Measurements from ENCODE around the gene RSPH9.
"Not testable (repeated sequence)": the region's sequence is repeated elsewhere in the genome, so short reads cannot be mapped to it uniquely, and the experiment has no call there.

The RSPH9 gene

GRCh38 chr6:43629505-43630300 is 15.1 kb upstream of the RSPH9 start:
- DNase-seq: peak; percentile 94 to 97

GRCh38 chr6:43630980-43631619 is 13.7 kb upstream of the RSPH9 start:
- DNase-seq: no peak

GRCh38 chr6:43633002-43633401 is 11.8 kb upstream of the RSPH9 start:
- not testable (repeated sequence) for DNase-seq

- no peak for DNase-seq
These were observed 10.0 kb upstream of the RSPH9 start for GRCh38 chr6:43634702-43635303.

GRCh38 chr6:43635387-43636307 is 9.2 kb upstream of the RSPH9 start, which contains the start of gene MAD2L1BP:
TSS of gene MAD2L1BP (plus strand) at chr6:43635840. CDS start at chr6:43635876, 36 bp downstream.
- peak; percentile 70 to 84 for DNase-seq

GRCh38 chr6:43636308-43636659 is 8.6 kb upstream of the RSPH9 start:
- no peak for DNase-seq

GRCh38 chr6:43639984-43640800 is 4.6 kb upstream of the RSPH9 start:
- peak in 1 of 2 experiments; percentile 16 for DNase-seq

GRCh38 chr6:43645613-43645964 is 753 bp downstream of the RSPH9 start:
- no peak for DNase-seq

GRCh38 chr6:43647613-43648012 is 2.8 kb downstream of the RSPH9 start:
- DNase-seq: peak in 1 of 2 experiments; percentile 4

GRCh38 chr6:43648248-43648647 is 3.4 kb downstream of the RSPH9 start:
- DNase-seq: no peak

- not testable (repeated sequence) for DNase-seq
These were observed 8.0 kb downstream of the RSPH9 start for GRCh38 chr6:43652822-43653221.

GRCh38 chr6:43657221-43657802 is 12.5 kb downstream of the RSPH9 start:
- DNase-seq: no peak

GRCh38 chr6:43658161-43658560 is 13.3 kb downstream of the RSPH9 start:
- DNase-seq: no peak

- not testable (repeated sequence) for DNase-seq
These were observed 18.1 kb downstream of the RSPH9 start for GRCh38 chr6:43662948-43663347.

- no peak for DNase-seq
These were observed 20.5 kb downstream of the RSPH9 start for GRCh38 chr6:43665376-43665775.

- no peak for DNase-seq
These were observed 21.5 kb downstream of the RSPH9 start for GRCh38 chr6:43666196-43666920.

- DNase-seq: peak; percentile 70 to 71
These were observed 22.7 kb downstream of the RSPH9 start for GRCh38 chr6:43667245-43668150.

GRCh38 chr6:43668151-43669028 is 23.6 kb downstream of the RSPH9 start:
- peak in 1 of 2 experiments; percentile 61 for DNase-seq

All from NCI-H2081 (cell line).